Suprapubic skin (tissue), 4 donors: ENCODE results near the gene TENT4B.

Experiments
- EP300 ChIP-seq: sonication (generic); formaldehyde crosslinking; IDR thresholded peaks from one replicate; pipeline ENCODE4 v1.6.1; 2017; ENCODE audit warnings: antibody characterized with exemption
- POLR2A ChIP-seq, 2 donors: fragments of 450-650 bp; IDR thresholded peaks; one replicate each; pipeline ENCODE4 v1.6.1; 2017; ENCODE audit warnings: antibody characterized with exemption in 2 of 2, mild to moderate bottlenecking in 2 of 2, moderate library complexity in 2 of 2
- POLR2AphosphoS5 ChIP-seq, 3 donors: sonication (generic); formaldehyde crosslinking; IDR thresholded peaks; one replicate each; pipeline ENCODE4 v1.6.1; 2017; ENCODE audit warnings: antibody characterized with exemption in 3 of 3
- TF ChIP-seq, protein P1 (sequence below), 2 donors: fragments of 200-600 bp in 1 of 2; fragments of 450-650 bp in 1 of 2; sonication (generic) in 1 of 2; IDR thresholded peaks; one replicate each; pipeline ENCODE4 v1.5.1; 2016 to 2019; ENCODE audit warnings: antibody characterized with exemption in 2 of 2, mild to moderate bottlenecking in 1 of 2, moderate library complexity in 1 of 2

DNA sequence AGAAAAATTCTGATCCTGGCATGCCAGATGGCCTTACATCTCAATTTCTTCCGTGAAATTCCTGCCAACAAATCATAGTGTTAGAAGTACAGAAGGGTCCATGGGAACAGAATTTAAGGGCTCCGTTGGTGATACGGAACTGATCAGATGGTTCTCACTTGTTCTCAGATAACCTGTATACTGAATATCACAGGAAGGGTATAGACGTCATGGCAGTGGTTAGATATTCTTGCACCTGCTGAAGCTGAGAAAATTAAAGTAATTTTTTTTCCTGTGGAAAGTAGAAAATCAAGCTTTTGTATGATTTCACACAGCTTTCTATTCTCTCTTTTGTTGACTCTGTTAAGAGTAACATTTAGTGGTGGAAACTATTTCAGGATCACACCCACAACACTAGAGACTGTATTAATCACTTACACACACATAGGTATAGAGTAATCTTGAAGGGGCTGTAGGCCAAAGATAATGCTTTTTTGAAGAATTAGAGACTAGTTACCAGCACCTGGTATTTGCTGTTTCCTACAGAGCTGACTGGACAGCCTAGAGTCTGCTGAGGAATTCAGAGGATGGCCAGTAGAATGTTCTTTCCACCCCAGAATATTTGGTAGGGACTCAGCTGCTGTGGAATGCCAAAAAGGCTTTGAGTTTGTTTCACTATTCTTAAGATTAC is 7.5 kb downstream of the TENT4B start:
- no peak for TF ChIP-seq EP300
- TF ChIP-seq POLR2AphosphoS5 (IDR thresholded peaks at IDR 0.05), result no peak
- TF ChIP-seq, protein P1, sequence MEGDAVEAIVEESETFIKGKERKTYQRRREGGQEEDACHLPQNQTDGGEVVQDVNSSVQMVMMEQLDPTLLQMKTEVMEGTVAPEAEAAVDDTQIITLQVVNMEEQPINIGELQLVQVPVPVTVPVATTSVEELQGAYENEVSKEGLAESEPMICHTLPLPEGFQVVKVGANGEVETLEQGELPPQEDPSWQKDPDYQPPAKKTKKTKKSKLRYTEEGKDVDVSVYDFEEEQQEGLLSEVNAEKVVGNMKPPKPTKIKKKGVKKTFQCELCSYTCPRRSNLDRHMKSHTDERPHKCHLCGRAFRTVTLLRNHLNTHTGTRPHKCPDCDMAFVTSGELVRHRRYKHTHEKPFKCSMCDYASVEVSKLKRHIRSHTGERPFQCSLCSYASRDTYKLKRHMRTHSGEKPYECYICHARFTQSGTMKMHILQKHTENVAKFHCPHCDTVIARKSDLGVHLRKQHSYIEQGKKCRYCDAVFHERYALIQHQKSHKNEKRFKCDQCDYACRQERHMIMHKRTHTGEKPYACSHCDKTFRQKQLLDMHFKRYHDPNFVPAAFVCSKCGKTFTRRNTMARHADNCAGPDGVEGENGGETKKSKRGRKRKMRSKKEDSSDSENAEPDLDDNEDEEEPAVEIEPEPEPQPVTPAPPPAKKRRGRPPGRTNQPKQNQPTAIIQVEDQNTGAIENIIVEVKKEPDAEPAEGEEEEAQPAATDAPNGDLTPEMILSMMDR (IDR thresholded peaks at IDR 0.05), result no peak
- no peak for TF ChIP-seq POLR2A (IDR thresholded peaks at IDR 0.05)
